BE2C (cell line): ENCODE results near the gene WFDC11.

Experiments used
- DNase-seq: peaks from one replicate; pipeline ENCODE4 v3.0.0-alpha.2; 2020
- H3K27me3 ChIP-seq: fragments of 250-450 bp; sonication (Bioruptor Pico); 2 replicates; pipeline ENCODE4 v1.5.1; 2020; ENCODE audit warnings: mild to moderate bottlenecking
- H3K36me3 ChIP-seq: fragments of 250-450 bp; sonication (Bioruptor Pico); 2 replicates; pipeline ENCODE4 v1.5.1; 2020; ENCODE audit warnings: mild to moderate bottlenecking
- H3K4me1 ChIP-seq: fragments of 250-450 bp; sonication (Bioruptor Pico); 2 replicates; pipeline ENCODE4 v1.5.1; 2020
- H3K4me3 ChIP-seq: 2 replicates; pipeline ENCODE4 v1.5.1; 2011; ENCODE audit warnings: low read depth, low read length
- H3K9me3 ChIP-seq: fragments of 250-450 bp; sonication (Bioruptor Pico); 2 replicates; pipeline ENCODE4 v1.5.1; 2020
- CTCF ChIP-seq: IDR thresholded peaks from 2 replicates; pipeline ENCODE4 v1.5.1; 2012; ENCODE audit warnings: mild to moderate bottlenecking, low read depth, low read length

Gene WFDC11

GRCh38 chr20:45629496-45630100 is 40.4 kb downstream of the WFDC11 start, which contains the start of gene WFDC10A:
Gene WFDC10A (plus strand): TSS chr20:45629739. CDS start chr20:45629814, 75 bp downstream.
- peak; percentile 76 for TF ChIP-seq CTCF
- Histone ChIP-seq H3K9me3 (no peaks in the 10 kb centered on the region), H3K27me3 (peaks cover 5% of the 10 kb centered on the region; the same call in 1 of the 2 replicates), H3K4me3 (no peak within 1 kb of the TSS), H3K4me1 (no peaks in the 10 kb centered on the region), H3K36me3 (no peaks in the 10 kb centered on the region)
- DNase-seq: peak; percentile 32

GRCh38 chr20:45626540-45626939 is 43.5 kb downstream of the WFDC11 start:
- no peaks in the 10 kb centered on the region for H3K36me3 ChIP-seq
- no peak for DNase-seq
- no peaks in the 10 kb centered on the region for H3K9me3 ChIP-seq
- no peak overlapping the region for H3K4me3 ChIP-seq
- H3K4me1 ChIP-seq: no peaks in the 10 kb centered on the region
- H3K27me3 ChIP-seq: no peaks in the 10 kb centered on the region; the same call in 1 of the 2 replicates
- TF ChIP-seq CTCF: no peak

- no peak for DNase-seq
- Histone ChIP-seq H3K4me3 (no peak overlapping the region), H3K27me3 (no peaks in the 10 kb centered on the region; the same call in 1 of the 2 replicates), H3K4me1 (no peaks in the 10 kb centered on the region), H3K9me3 (no peaks in the 10 kb centered on the region), H3K36me3 (no peaks in the 10 kb centered on the region)
- no peak for TF ChIP-seq CTCF
Observed at GRCh38 chr20:45621593-45621992, 48.4 kb downstream of the WFDC11 start.

- no peaks in the 10 kb centered on the region for H3K4me1 ChIP-seq
- TF ChIP-seq CTCF: no peak
Observed at GRCh38 chr20:45617591-45617990, 52.4 kb downstream of the WFDC11 start.

GRCh38 chr20:45612314-45612713 is 57.7 kb downstream of the WFDC11 start:
- H3K27me3 ChIP-seq: peaks cover 8% of the 10 kb centered on the region; the same call in 1 of the 2 replicates
- H3K9me3 ChIP-seq: no peaks in the 10 kb centered on the region
- H3K4me1 ChIP-seq: no peaks in the 10 kb centered on the region
- H3K4me3 ChIP-seq: no peak overlapping the region
- TF ChIP-seq CTCF: no peak
- H3K36me3 ChIP-seq: no peaks in the 10 kb centered on the region
- DNase-seq: no peak

More at GRCh38 chr20:45617591-45617990, 52.4 kb downstream of the WFDC11 start:
- Histone ChIP-seq H3K27me3 (peaks cover 3% of the 10 kb centered on the region; the same call in 1 of the 2 replicates), H3K9me3 (no peaks in the 10 kb centered on the region), H3K36me3 (no peaks in the 10 kb centered on the region), H3K4me3 (no peak overlapping the region)
- no peak for DNase-seq

- no peaks in the 10 kb centered on the region for H3K9me3 ChIP-seq
- TF ChIP-seq CTCF: no peak
- H3K27me3 ChIP-seq: peaks cover 8% of the 10 kb centered on the region; the same call in 1 of the 2 replicates
- H3K4me1 ChIP-seq: no peaks in the 10 kb centered on the region
- no peaks in the 10 kb centered on the region for H3K36me3 ChIP-seq
- no peak for DNase-seq
- no peak overlapping the region for H3K4me3 ChIP-seq
Observed at GRCh38 chr20:45611054-45611453, 59.0 kb downstream of the WFDC11 start.
